H1 (cell line): ENCODE measurements around the gene TNS1.

Experiments used
- EP300 ChIP-seq, 2 experiments: IDR thresholded peaks; 1 replicate in 1 of 2; 2 replicates in 1 of 2; pipeline ENCODE4 v1.6.1; 2011 to 2012; ENCODE audit warnings: low read depth in 2 of 2, low read length in 2 of 2, mild to moderate bottlenecking in 2 of 2, borderline replicate concordance in 1 of 2, inconsistent platforms in 1 of 2, moderate library complexity in 1 of 2
- HDAC2 ChIP-seq, 2 experiments: fragments of 300-600 bp in 1 of 2; sonication (generic) in 1 of 2; IDR thresholded peaks; 2 replicates each; pipeline ENCODE4 v1.6.1; 2011 to 2012; ENCODE audit warnings: low read depth in 2 of 2, low read length in 2 of 2, mild to moderate bottlenecking in 2 of 2, moderate library complexity in 2 of 2, borderline replicate concordance in 1 of 2, inconsistent platforms in 1 of 2
- RXRA ChIP-seq: IDR thresholded peaks from 2 replicates; pipeline ENCODE4 v1.6.1; 2011; ENCODE audit warnings: low read depth, mild to moderate bottlenecking, low read length, moderate library complexity; ENCODE audit not compliant: insufficient read depth
- SIN3A ChIP-seq, 2 experiments: IDR thresholded peaks in 1 of 2; conservative IDR thresholded peaks in 1 of 2; 2 replicates each; pipeline ENCODE4 v1.6.1; 2011 to 2012; ENCODE audit warnings: low read length in 2 of 2, improper control_type of control experiment in 1 of 2, low read depth in 1 of 2, mild to moderate bottlenecking in 1 of 2
- SIX5 ChIP-seq: IDR thresholded peaks from 2 replicates; pipeline ENCODE4 v1.6.1; 2011; ENCODE audit warnings: mild to moderate bottlenecking, low read depth, low read length
- TEAD4 ChIP-seq: IDR thresholded peaks from 2 replicates; pipeline ENCODE4 v1.6.1; 2012; ENCODE audit warnings: low read depth, low read length, inconsistent platforms, mixed read lengths
- TF ChIP-seq, protein P1 (sequence below), 3 experiments: IDR thresholded peaks; 1 replicate in 2 of 3; 2 replicates in 1 of 3; pipeline versions ENCODE4 v1.5.1 to v1.6.1; 2011; ENCODE audit warnings: low read length in 3 of 3, mild to moderate bottlenecking in 3 of 3, inconsistent platforms in 2 of 3, low read depth in 1 of 3, moderate library complexity in 1 of 3; ENCODE audit not compliant: insufficient read depth in 1 of 3; ENCODE audit errors: control extremely low read depth in 1 of 3
- TF ChIP-seq, protein P2 (sequence below): IDR thresholded peaks from 2 replicates; pipeline ENCODE4 v1.6.1; 2012; ENCODE audit warnings: inconsistent platforms

DNA sequence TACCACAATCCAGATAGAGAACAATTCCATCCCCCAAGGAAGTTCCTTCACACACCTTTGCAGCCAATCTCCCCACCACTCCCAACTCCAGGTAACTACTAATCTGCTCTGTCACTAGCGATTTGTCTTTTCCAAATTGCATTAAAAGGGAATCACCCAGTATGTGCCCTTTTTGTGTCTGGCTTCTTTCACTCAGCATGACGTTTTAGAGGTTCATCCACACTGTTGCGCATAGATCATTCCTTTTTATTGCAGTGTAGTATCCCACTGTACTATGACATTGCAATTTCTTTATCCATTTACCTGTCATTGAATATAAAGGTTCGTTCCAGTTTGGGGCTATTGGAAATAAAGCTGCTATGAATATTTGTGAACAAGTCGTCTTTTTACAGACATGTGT lies 31.6 kb downstream of the TNS1 start:
- TF ChIP-seq, protein P1, sequence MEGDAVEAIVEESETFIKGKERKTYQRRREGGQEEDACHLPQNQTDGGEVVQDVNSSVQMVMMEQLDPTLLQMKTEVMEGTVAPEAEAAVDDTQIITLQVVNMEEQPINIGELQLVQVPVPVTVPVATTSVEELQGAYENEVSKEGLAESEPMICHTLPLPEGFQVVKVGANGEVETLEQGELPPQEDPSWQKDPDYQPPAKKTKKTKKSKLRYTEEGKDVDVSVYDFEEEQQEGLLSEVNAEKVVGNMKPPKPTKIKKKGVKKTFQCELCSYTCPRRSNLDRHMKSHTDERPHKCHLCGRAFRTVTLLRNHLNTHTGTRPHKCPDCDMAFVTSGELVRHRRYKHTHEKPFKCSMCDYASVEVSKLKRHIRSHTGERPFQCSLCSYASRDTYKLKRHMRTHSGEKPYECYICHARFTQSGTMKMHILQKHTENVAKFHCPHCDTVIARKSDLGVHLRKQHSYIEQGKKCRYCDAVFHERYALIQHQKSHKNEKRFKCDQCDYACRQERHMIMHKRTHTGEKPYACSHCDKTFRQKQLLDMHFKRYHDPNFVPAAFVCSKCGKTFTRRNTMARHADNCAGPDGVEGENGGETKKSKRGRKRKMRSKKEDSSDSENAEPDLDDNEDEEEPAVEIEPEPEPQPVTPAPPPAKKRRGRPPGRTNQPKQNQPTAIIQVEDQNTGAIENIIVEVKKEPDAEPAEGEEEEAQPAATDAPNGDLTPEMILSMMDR (IDR thresholded peaks at IDR 0.05; ENCODE audit: control extremely low read depth in 1 of 3, insufficient read depth in 1 of 3, low read depth in 1 of 3, low read length in 3 of 3): no peak
- TF ChIP-seq, protein P2, sequence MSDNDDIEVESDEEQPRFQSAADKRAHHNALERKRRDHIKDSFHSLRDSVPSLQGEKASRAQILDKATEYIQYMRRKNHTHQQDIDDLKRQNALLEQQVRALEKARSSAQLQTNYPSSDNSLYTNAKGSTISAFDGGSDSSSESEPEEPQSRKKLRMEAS: no peak
- TF ChIP-seq SIN3A (conservative IDR thresholded peaks at IDR 0.05 in 1 of 2, IDR thresholded peaks at IDR 0.05 in 1 of 2; ENCODE audit: low read depth in 1 of 2, low read length in 2 of 2) (no peak), RXRA (no peak), HDAC2 (IDR thresholded peaks at IDR 0.05; ENCODE audit: borderline replicate concordance in 1 of 2, low read depth in 2 of 2, low read length in 2 of 2) (no peak), EP300 (IDR thresholded peaks at IDR 0.05; ENCODE audit: borderline replicate concordance in 1 of 2, low read depth in 2 of 2, low read length in 2 of 2) (no peak), TEAD4 (no peak), SIX5 (no peak)
